Chondrocyte (in vitro differentiated cells): Measurements from ENCODE around the gene LRCH1. TPM values are rescaled to one million over a fixed set of nuclear protein-coding genes. Genes with fewer than 3 reads are reported as not detected.

Source experiments
- DNase-seq: peaks from one replicate; pipeline ENCODE4 v3.0.0; 2021; ENCODE audit warnings: mixed read lengths, low spot score
- H3K27ac Mint-ChIP-seq: one replicate; pipeline ENCODE4 v1.8.0; 2021; ENCODE audit warnings: mild to moderate bottlenecking, moderate library complexity, mixed read lengths; ENCODE audit not compliant: unreplicated experiment
- H3K27me3 Mint-ChIP-seq: 2 replicates; pipeline ENCODE4 v1.8.0; 2021; ENCODE audit warnings: low read depth, mixed read lengths
- H3K36me3 Mint-ChIP-seq: 2 replicates; pipeline ENCODE4 v1.8.0; 2021; ENCODE audit warnings: low read depth, mixed read lengths
- H3K4me1 Mint-ChIP-seq: 2 replicates; pipeline ENCODE4 v1.8.0; 2021; ENCODE audit warnings: low read depth, mild to moderate bottlenecking, mixed read lengths
- H3K4me3 Mint-ChIP-seq: one replicate; pipeline ENCODE4 v1.8.0; 2021; ENCODE audit warnings: mild to moderate bottlenecking, moderate library complexity, mixed read lengths; ENCODE audit not compliant: unreplicated experiment
- H3K9me3 Mint-ChIP-seq: 2 replicates; pipeline ENCODE4 v1.8.0; 2021; ENCODE audit warnings: low read depth, mixed read lengths
- CTCF ChIP-seq: fragments of 200-600 bp; sonication (generic); IDR thresholded peaks from 2 replicates; pipeline ENCODE4 v1.5.0; 2021; ENCODE audit warnings: antibody characterized with exemption, mild to moderate bottlenecking, moderate library complexity
- total RNA-seq: library from RNA; stranded (reverse); gene quantifications from 3 replicates; pipeline ENCODE4 v1.2.1, GENCODE V29; 2021

The LRCH1 gene
- total RNA-seq, 1 donor from 2014 or later: 14.4 TPM

DNA sequence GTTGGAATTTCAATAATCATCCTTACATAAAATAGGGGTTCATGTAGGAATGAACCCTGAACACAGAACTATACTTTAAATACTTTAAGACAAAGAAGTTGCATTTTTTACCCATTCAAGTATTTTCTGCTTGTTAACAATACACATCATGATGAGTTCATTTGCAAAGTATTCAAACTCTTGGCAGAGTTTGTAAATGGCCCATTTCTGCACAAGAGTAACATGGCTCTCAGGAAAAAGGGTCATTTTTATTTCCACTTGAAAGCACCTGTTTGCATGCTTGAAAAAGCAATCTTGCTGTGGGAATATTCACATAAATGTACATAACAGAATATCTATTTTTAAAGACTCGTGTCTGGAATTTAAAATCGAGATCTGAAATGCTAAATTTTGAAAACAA, 225.9 kb downstream of the LRCH1 start:
- no peak for DNase-seq
- Mint-ChIP-seq H3K27me3 (no peaks in the 10 kb centered on the region), H3K4me3 (no peak overlapping the region), H3K9me3 (no peaks in the 10 kb centered on the region), H3K4me1 (peaks cover 38% of the 10 kb centered on the region), H3K36me3 (peaks cover 29% of the 10 kb centered on the region), H3K27ac (no peak overlapping the region)
- TF ChIP-seq CTCF: no peak

DNA sequence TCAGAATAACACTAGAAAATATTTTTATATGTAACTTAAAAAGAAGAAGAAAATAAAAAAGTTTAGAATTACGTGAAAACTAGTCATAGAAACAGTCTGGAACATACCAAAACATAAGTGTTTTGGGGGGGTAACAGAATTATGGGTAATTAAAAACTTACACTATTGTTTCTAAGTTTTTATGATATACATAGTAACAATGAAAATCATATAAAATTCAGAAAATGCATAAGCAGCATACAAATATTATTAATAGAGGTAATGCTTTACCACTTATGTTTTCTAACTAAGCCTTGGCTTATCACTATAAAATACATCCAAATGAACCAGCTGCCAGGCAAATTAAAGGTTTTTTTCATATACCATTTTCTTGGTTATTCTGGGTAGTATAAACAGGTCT, 229.1 kb downstream of the LRCH1 start:
- no peak for TF ChIP-seq CTCF
- Mint-ChIP-seq H3K27me3 (no peaks in the 10 kb centered on the region), H3K36me3 (peaks cover 30% of the 10 kb centered on the region)

GRCh38 chr13:46782691-46783090, 229.7 kb downstream of the LRCH1 start:
- H3K4me1 Mint-ChIP-seq: peaks cover 14% of the 10 kb centered on the region
- H3K9me3 Mint-ChIP-seq: no peaks in the 10 kb centered on the region
- TF ChIP-seq CTCF: no peak
- H3K36me3 Mint-ChIP-seq: peaks cover 31% of the 10 kb centered on the region
- no peak for DNase-seq
- no peak overlapping the region for H3K27ac Mint-ChIP-seq
- H3K4me3 Mint-ChIP-seq: no peak overlapping the region
- H3K27me3 Mint-ChIP-seq: no peaks in the 10 kb centered on the region

More for the DNA sequence above, 229.1 kb downstream of the LRCH1 start:
- Mint-ChIP-seq H3K27ac (no peak overlapping the region), H3K4me1 (peaks cover 15% of the 10 kb centered on the region), H3K4me3 (no peak overlapping the region), H3K9me3 (no peaks in the 10 kb centered on the region)
- no peak for DNase-seq

DNA sequence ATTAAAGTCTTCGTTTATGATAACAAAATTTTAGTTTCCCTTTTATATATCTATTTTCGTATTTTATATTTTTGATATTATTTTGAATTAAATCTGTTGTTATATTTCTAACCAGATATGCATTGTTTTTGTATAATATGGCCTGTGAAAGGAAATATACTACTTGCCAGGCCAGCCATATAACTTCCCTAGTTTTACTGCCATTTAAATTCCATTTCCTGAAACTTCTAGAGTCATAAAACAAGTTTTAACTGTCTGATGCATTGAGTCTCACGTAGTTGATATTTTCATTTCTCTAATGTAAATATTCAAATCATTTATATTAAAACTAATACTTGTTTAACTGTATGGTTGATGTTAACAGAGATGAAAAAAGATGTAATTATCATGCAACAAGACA, 230.5 kb downstream of the LRCH1 start:
- Mint-ChIP-seq H3K4me3 (no peak overlapping the region), H3K9me3 (no peaks in the 10 kb centered on the region), H3K4me1 (peaks cover 9% of the 10 kb centered on the region), H3K27me3 (no peaks in the 10 kb centered on the region), H3K27ac (no peak overlapping the region), H3K36me3 (peaks cover 28% of the 10 kb centered on the region)
- DNase-seq: no peak
- no peak for TF ChIP-seq CTCF

GRCh38 chr13:46795321-46795720, 242.4 kb downstream of the LRCH1 start:
- TF ChIP-seq CTCF: no peak
- Mint-ChIP-seq H3K9me3 (no peaks in the 10 kb centered on the region), H3K4me3 (peak overlapping the region; percentile 43), H3K27ac (peak overlapping the region; percentile 18), H3K4me1 (peaks cover 44% of the 10 kb centered on the region), H3K27me3 (no peaks in the 10 kb centered on the region), H3K36me3 (peaks cover 7% of the 10 kb centered on the region)
- DNase-seq: no peak
